OCI-LY1 (cell line): ENCODE data around the gene ZCCHC17.

Experiments
- H2AFZ ChIP-seq: fragments of 200-600 bp; sonication (generic), shearing (Covaris generic); 2 replicates; pipeline ENCODE4 v1.6.0; 2014; ENCODE audit warnings: antibody characterized with exemption, mild to moderate bottlenecking, low read length
- H3F3A ChIP-seq: fragments of 200-600 bp; sonication (generic), shearing (Covaris generic); 2 replicates; pipeline ENCODE4 v1.6.0; 2014; ENCODE audit warnings: mild to moderate bottlenecking, antibody characterized with exemption, low read length, moderate library complexity; ENCODE audit not compliant: insufficient read depth
- H3K27ac ChIP-seq: fragments of 200-600 bp; sonication (generic); 2 replicates; pipeline ENCODE4 v1.5.1; 2014; ENCODE audit warnings: low read length, mixed run types, mild to moderate bottlenecking, low read depth; ENCODE audit not compliant: poor library complexity, severe bottlenecking
- H3K27me3 ChIP-seq: fragments of 200-600 bp; sonication (generic); 2 replicates; pipeline ENCODE4 v1.6.0; 2014; ENCODE audit warnings: antibody characterized with exemption, mild to moderate bottlenecking, low read length, moderate library complexity; ENCODE audit not compliant: insufficient read depth
- H3K36me3 ChIP-seq: fragments of 200-600 bp; sonication (generic); 2 replicates; pipeline ENCODE4 v1.6.1; 2014; ENCODE audit warnings: mild to moderate bottlenecking, antibody characterized with exemption, low read length, moderate library complexity, mixed read lengths; ENCODE audit not compliant: insufficient read depth
- H3K4me1 ChIP-seq: fragments of 200-600 bp; sonication (generic); 2 replicates; pipeline ENCODE4 v1.5.1; 2014; ENCODE audit warnings: mild to moderate bottlenecking, low read length, moderate library complexity; ENCODE audit not compliant: insufficient read depth, severe bottlenecking
- H3K4me2 ChIP-seq: fragments of 200-600 bp; sonication (generic), shearing (Covaris generic); 2 replicates; pipeline ENCODE4 v1.6.1; 2014; ENCODE audit warnings: low read length
- H3K4me3 ChIP-seq: fragments of 200-600 bp; sonication (generic); 2 replicates; pipeline ENCODE4 v1.5.1; 2014; ENCODE audit warnings: low read length, low read depth, mild to moderate bottlenecking, mixed read lengths; ENCODE audit not compliant: poor library complexity, severe bottlenecking
- H3K79me2 ChIP-seq: fragments of 200-600 bp; shearing (Covaris generic); 2 replicates; pipeline ENCODE4 v1.6.1; 2016; ENCODE audit warnings: mixed run types, low read length, mixed read lengths; ENCODE audit not compliant: insufficient read depth
- H3K9ac ChIP-seq: fragments of 200-600 bp; sonication (generic), shearing (Covaris generic); 2 replicates; pipeline ENCODE4 v1.6.1; 2014; ENCODE audit warnings: mild to moderate bottlenecking, low read length, mixed read lengths
- H3K9me2 ChIP-seq: fragments of 200-600 bp; sonication (generic), shearing (Covaris generic); 2 replicates; pipeline ENCODE4 v1.6.1; 2014; ENCODE audit warnings: low read depth, mild to moderate bottlenecking, low read length, mixed read lengths
- H3K9me3 ChIP-seq: fragments of 200-600 bp; shearing (Covaris generic); 2 replicates; pipeline ENCODE4 v1.6.1; 2014; ENCODE audit warnings: low read length, mixed read lengths
- H4K20me1 ChIP-seq: fragments of 200-600 bp; sonication (generic), shearing (Covaris generic); 2 replicates; pipeline ENCODE4 v1.6.0; 2016; ENCODE audit warnings: mild to moderate bottlenecking, low read length; ENCODE audit not compliant: insufficient read depth
- CTCF ChIP-seq: fragments of 200-600 bp; sonication (generic), shearing (Covaris generic); IDR thresholded peaks from 2 replicates; pipeline ENCODE4 v1.5.1; 2017; ENCODE audit warnings: mild to moderate bottlenecking, antibody characterized with exemption, low read length, moderate library complexity, mixed read lengths
- EZH2 ChIP-seq: fragments of 200-600 bp; sonication (generic), shearing (Covaris generic); IDR thresholded peaks from 2 replicates; pipeline ENCODE4 v1.8.0; 2017; ENCODE audit warnings: borderline replicate concordance, mixed run types, mild to moderate bottlenecking, antibody characterized with exemption, low read length, moderate library complexity, mixed read lengths

ZCCHC17 gene

GRCh38 chr1:31390071-31390470 lies 93.2 kb downstream of the ZCCHC17 start:
- Histone ChIP-seq H3K79me2 (no peaks in the 10 kb centered on the region), H3F3A (no peaks in the 10 kb centered on the region), H3K4me2 (no peak overlapping the region), H3K27ac (no peak overlapping the region), H3K9me3 (no peaks in the 10 kb centered on the region), H3K9me2 (no peaks in the 10 kb centered on the region), H3K4me1 (peaks cover 8% of the 10 kb centered on the region), H3K9ac (no peak overlapping the region), H3K36me3 (no peaks in the 10 kb centered on the region), H3K4me3 (no peak overlapping the region), H3K27me3 (no peaks in the 10 kb centered on the region), H2AFZ (no peak overlapping the region), H4K20me1 (no peaks in the 10 kb centered on the region)
- no peak for TF ChIP-seq EZH2

GRCh38 chr1:31393463-31393862 lies 96.6 kb downstream of the ZCCHC17 start:
- H2AFZ ChIP-seq = no peak overlapping the region

GRCh38 chr1:31394584-31395193 lies 97.9 kb downstream of the ZCCHC17 start:
- Histone ChIP-seq H3K27me3 (no peaks in the 10 kb centered on the region; the same call in 1 of the 2 replicates), H3K9me2 (no peaks in the 10 kb centered on the region), H3K4me1 (peaks cover 9% of the 10 kb centered on the region), H3K36me3 (no peaks in the 10 kb centered on the region), H3K9me3 (no peaks in the 10 kb centered on the region), H3K9ac (peak overlapping the region; percentile 67), H3K79me2 (no peaks in the 10 kb centered on the region), H3K4me3 (peak overlapping the region; percentile 63), H3K27ac (no peak overlapping the region), H3K4me2 (peak overlapping the region; percentile 87), H3F3A (no peaks in the 10 kb centered on the region), H4K20me1 (no peaks in the 10 kb centered on the region), H2AFZ (peak overlapping the region; percentile 92; the same call in 1 of the 2 replicates)
- TF ChIP-seq CTCF (peak; percentile 94), EZH2 (no peak)

More at GRCh38 chr1:31393463-31393862, 96.6 kb downstream of the ZCCHC17 start:
- Histone ChIP-seq H3K4me2 (no peak overlapping the region), H3K79me2 (no peaks in the 10 kb centered on the region), H3K27ac (no peak overlapping the region), H3K9me2 (no peaks in the 10 kb centered on the region), H3K36me3 (no peaks in the 10 kb centered on the region), H3F3A (no peaks in the 10 kb centered on the region), H3K27me3 (no peaks in the 10 kb centered on the region; the same call in 1 of the 2 replicates), H3K9me3 (no peaks in the 10 kb centered on the region), H3K4me1 (peaks cover 9% of the 10 kb centered on the region), H4K20me1 (no peaks in the 10 kb centered on the region), H3K9ac (no peak overlapping the region), H3K4me3 (no peak overlapping the region)
- TF ChIP-seq EZH2 = no peak

GRCh38 chr1:31396633-31397351 lies 100.0 kb downstream of the ZCCHC17 start:
- H3K79me2 ChIP-seq = no peaks in the 10 kb centered on the region
- H3K36me3 ChIP-seq = no peaks in the 10 kb centered on the region
- no peaks in the 10 kb centered on the region for H4K20me1 ChIP-seq
- no peaks in the 10 kb centered on the region for H3K9me3 ChIP-seq
- H3K4me3 ChIP-seq = no peak overlapping the region
- TF ChIP-seq EZH2 = no peak
- peak; percentile 70 for TF ChIP-seq CTCF
- no peaks in the 10 kb centered on the region; the same call in 1 of the 2 replicates for H3K27me3 ChIP-seq
- H3K4me1 ChIP-seq = peaks cover 9% of the 10 kb centered on the region
- H3K9ac ChIP-seq = no peak overlapping the region
- H3K9me2 ChIP-seq = no peaks in the 10 kb centered on the region
- H2AFZ ChIP-seq = no peak overlapping the region
- no peak overlapping the region for H3K27ac ChIP-seq
- no peak overlapping the region for H3K4me2 ChIP-seq
- H3F3A ChIP-seq = no peaks in the 10 kb centered on the region
